GM12873 (cell line): ENCODE results near the gene USP36.

Experiments
- CTCF ChIP-seq: IDR thresholded peaks from 2 replicates; pipeline ENCODE4 v1.5.1; 2012; ENCODE audit warnings: low read depth, mild to moderate bottlenecking, moderate library complexity, low read length, control low read depth; ENCODE audit not compliant: insufficient read depth; ENCODE audit errors: missing control alignments

The USP36 gene

DNA sequence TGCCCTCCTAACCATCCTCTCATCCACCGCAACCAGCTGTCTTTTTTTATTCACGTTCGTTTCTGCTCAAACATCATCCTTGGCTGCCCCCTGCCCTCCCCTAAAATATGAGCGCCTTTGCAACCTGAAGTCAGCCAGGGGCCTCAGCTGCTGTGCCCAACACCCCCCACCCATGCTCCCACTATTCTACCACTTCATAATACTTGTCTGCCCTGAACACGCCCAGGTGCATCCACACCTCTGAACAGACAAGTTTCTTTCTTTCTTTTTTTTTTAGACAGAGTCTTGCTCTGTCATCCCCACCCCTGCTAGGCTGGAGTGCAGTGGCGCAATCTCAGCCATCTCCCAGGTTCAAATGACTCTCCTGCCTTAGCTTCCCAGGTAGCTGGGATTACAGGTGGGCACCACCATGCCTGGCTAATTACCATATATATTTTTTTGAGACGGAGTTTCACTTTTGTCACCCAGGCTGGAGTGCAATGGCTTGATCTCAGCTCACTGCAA, 35.5 kb upstream of the USP36 start:
- no peak for TF ChIP-seq CTCF

GRCh38 chr17:78875363-78876093, 34.9 kb upstream of the USP36 start:
- TF ChIP-seq CTCF: no peak

DNA sequence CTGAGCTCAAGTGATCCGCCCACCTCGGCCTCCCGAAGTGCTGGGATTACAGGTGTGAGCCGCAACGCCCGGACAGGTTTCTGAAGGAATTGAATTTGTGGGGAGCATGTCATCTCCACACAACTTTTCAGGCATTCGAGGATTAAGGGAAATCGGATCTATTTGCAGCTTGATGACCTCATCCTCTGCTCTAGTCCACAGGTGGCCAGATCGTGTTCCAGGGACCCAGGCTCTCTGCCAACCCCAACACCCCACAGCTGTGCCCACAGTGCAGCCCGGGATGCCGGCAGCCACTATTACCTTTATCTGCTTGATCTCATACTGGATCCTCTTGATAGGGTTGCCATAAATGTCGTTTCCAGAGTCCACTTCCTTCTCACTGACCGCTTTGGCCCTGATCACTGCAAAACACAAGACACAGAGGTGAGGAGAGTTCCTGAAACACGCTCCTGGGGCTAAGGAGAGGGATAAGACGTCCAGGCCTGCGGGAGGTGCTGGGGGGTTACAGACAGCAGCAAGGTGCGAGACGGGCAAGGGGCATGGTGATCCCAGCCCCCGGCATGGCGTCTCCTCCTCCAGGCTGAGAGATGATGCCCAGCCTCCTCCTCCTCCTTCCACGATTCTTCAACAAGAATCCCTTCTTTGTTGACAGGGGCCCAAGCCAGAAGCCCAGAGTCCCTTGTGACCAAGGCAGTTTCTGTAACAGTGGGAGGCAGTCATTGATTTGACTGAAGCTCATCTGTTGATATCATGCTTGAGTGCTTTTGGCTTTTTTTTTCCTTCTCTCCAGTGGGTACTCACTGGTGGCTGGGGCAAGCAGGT, 33.1 kb upstream of the USP36 start:
- TF ChIP-seq CTCF: no peak

GRCh38 chr17:78872486-78872885, 31.9 kb upstream of the USP36 start:
- TF ChIP-seq CTCF: no peak

DNA sequence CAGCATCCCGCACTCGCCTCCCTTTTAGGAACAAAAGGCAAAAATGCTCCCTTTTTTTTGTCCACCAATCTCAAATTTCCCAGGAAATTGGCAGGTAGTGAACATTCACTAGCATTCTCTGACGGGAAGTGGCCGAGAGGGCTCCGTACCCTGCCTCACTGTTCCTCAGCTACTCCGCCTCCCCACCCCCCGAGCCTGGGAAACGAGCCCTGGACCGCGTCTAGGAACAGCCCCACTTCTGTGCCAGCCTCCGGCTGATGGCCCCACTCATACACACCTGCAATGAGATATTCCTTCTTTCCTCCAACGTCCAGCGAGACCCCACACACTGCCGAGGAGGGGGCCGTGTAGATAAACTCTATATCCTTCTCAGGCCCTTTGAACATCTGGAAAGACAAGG, 30.0 kb upstream of the USP36 start:
- no peak for TF ChIP-seq CTCF

DNA sequence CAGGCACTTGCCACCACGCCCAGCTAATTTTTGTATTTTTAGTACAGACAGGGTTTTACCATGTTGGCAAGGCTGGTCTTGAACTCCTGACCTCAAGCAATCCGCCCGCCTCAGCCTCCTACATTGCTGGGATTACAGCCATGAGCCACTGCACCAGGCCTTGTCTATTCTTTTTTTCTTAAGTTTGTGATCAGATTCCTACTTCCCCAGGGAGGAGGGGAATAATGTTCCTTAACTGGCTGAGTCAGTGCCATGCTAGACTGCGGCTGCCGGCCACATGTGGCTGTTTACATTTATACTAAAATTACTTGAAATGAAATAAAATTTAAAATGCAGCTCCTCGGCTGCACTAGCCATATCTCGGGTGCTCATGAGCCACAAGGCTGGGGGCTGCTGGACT, 27.8 kb upstream of the USP36 start:
- no peak for TF ChIP-seq CTCF

DNA sequence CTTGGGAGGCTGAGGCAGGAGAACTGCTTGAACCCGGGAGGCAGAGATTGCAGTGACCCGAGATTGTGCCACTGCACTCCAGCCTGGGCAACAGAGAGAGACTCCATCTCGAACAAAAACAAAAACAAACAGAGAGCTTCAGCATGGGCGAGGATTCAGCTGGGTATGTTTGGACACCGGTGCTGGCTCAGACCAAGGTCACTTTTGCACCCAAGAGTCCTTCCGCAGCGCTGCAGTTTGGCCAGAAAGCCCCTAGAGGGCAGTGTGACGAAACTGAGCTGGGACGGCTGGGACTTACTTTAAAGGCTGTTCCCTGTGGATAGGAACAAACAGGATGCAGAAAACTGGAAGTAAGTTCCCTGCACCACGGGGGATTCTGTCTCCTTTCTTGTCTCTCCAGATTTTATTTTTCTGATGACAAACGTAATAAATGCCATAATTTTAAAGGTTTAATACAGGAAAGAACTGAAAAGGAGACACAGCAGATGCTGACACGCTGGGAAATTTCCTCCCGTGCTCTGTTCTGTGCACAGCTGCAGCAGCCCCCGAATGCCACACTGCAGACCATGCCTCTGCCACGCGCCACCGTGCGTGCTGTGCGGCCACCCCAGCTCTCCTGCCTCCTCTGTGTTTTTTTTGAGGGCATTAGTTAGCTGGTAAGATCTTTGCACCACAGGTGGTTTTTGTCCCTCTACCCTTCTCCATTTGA, 25.2 kb upstream of the USP36 start:
- peak; percentile 95 for TF ChIP-seq CTCF
